ENCODE measurements around the gene PTTG2. TPM values are rescaled to one million over a fixed set of nuclear protein-coding genes. Genes with fewer than 3 reads are reported as not detected.

Gene PTTG2
- total and polyA plus RNA-seq, 4 donors = 0.28 TPM; not detected in 3

Other genes with a start within 250 kb of the PTTG2 start
- 10 to 100 TPM; 27.7 to 28.5 TPM for gene PGM2, start 133.7 kb upstream of the PTTG2 start, total RNA-seq
- gene PGM2, start 133.7 kb upstream of the PTTG2 start, polyA plus RNA-seq (ENCODE audit: insufficient read length in 2 of 2) = 10 to 100 TPM; 18.7 to 24.0 TPM
- 10 to 100 TPM; 49.8 to 58.0 TPM for gene TBC1D1, start 69.3 kb upstream of the PTTG2 start, total RNA-seq
- 10 to 100 TPM; 49.0 to 59.0 TPM for gene TBC1D1, start 69.3 kb upstream of the PTTG2 start, polyA plus RNA-seq (ENCODE audit: insufficient read length in 2 of 2)

Data from spinal cord (tissue), 4 donors.